H1 (cell line): Measurements from ENCODE around the gene DYDC1. TPM values are rescaled to one million over a fixed set of nuclear protein-coding genes. Genes with fewer than 3 reads are reported as not detected.

ENCODE experiments used
- CTCF ChIA-PET: fragments of 300-600 bp; sonication (Branson Sonifier 250); formaldehyde crosslinking; loops from one replicate; lab custom pipeline; 2021; ENCODE audit not compliant: partially characterized antibody; lab: Charles Lee
- POLR2A ChIA-PET: fragments of 300-600 bp; sonication (Branson Sonifier 250); formaldehyde crosslinking; loops from one replicate; lab custom pipeline; 2021; ENCODE audit warnings: inconsistent platforms; ENCODE audit not compliant: partially characterized antibody; lab: Charles Lee
- DNase-seq, 2 experiments: peaks; one replicate each; pipeline versions ENCODE4 v3.0.0 to v3.0.0-alpha.2; 2010 to 2022; ENCODE audit warnings: low spot score in 2 of 2, low read depth in 1 of 2, mixed read lengths in 1 of 2
- FAIRE-seq: peaks from 2 replicates; lab custom pipeline; 2011; peaks lifted over from hg19 to GRCh38; lab: Jason Lieb, UNC
- H2AFZ ChIP-seq: 2 replicates; pipeline ENCODE4 v1.8.1; 2012; ENCODE audit warnings: low read length, inconsistent platforms
- H2AK5ac ChIP-seq: 2 replicates; pipeline ENCODE4 v1.6.1; 2013; ENCODE audit warnings: low read depth, low read length
- H2BK120ac ChIP-seq: replicated peaks from 2 replicates; pipeline ENCODE3; 2013; ENCODE audit warnings: low read depth, low read length, inconsistent platforms
- H2BK12ac ChIP-seq: 2 replicates; pipeline ENCODE4 v1.6.1; 2013; ENCODE audit warnings: low read depth, low read length
- H2BK15ac ChIP-seq: 2 replicates; pipeline ENCODE4 v1.6.1; 2013; ENCODE audit warnings: low read length
- H2BK20ac ChIP-seq: 2 replicates; pipeline ENCODE4 v1.6.1; 2013; ENCODE audit warnings: low read length
- H2BK5ac ChIP-seq: 2 replicates; pipeline ENCODE4 v1.6.1; 2013; ENCODE audit warnings: low read depth, low read length
- H3K14ac ChIP-seq: 2 replicates; pipeline ENCODE4 v1.6.1; 2013; ENCODE audit warnings: inconsistent platforms; ENCODE audit not compliant: insufficient read length
- H3K18ac ChIP-seq: 2 replicates; pipeline ENCODE4 v1.6.1; 2013; ENCODE audit warnings: low read length; ENCODE audit errors: extremely low read depth
- H3K23ac ChIP-seq: 2 replicates; pipeline ENCODE4 v1.6.1; 2013; ENCODE audit warnings: inconsistent platforms; ENCODE audit not compliant: insufficient read length
- H3K23me2 ChIP-seq: 2 replicates; pipeline ENCODE4 v1.6.1; 2013; ENCODE audit warnings: low read depth, low read length
- H3K27ac ChIP-seq: 2 replicates; pipeline ENCODE4 v1.6.1; 2011; ENCODE audit warnings: low read depth, low read length, inconsistent platforms
- H3K27me3 ChIP-seq, 4 experiments: replicated peaks in 1 of 4; 1 replicate in 1 of 4; 2 replicates in 3 of 4; pipeline versions ENCODE4 v1.6.1 to v1.8.1; 2011 to 2013; ENCODE audit warnings: low read length in 3 of 4, mild to moderate bottlenecking in 3 of 4, inconsistent platforms in 2 of 4, mixed read lengths in 2 of 4, moderate library complexity in 1 of 4; ENCODE audit not compliant: control insufficient read depth in 3 of 4, insufficient read depth in 3 of 4; ENCODE audit errors: extremely low read depth in 1 of 4
- H3K36me3 ChIP-seq, 4 experiments: 2 replicates each; pipeline versions ENCODE4 v1.6.1 to v1.8.1; 2011 to 2013; ENCODE audit warnings: mild to moderate bottlenecking in 4 of 4, low read length in 3 of 4, moderate library complexity in 2 of 4, control low read depth in 1 of 4, inconsistent platforms in 1 of 4; ENCODE audit not compliant: insufficient read depth in 4 of 4, control insufficient read depth in 2 of 4
- H3K4ac ChIP-seq: replicated peaks from 2 replicates; pipeline ENCODE3; 2013; ENCODE audit warnings: low read length, low read depth, mixed read lengths, inconsistent platforms; ENCODE audit not compliant: insufficient read length
- H3K4me1 ChIP-seq, 4 experiments: replicated peaks in 1 of 4; 1 replicate in 1 of 4; 2 replicates in 3 of 4; pipeline versions ENCODE4 v1.6.1 to v1.8.1; 2011 to 2013; ENCODE audit warnings: low read length in 3 of 4, inconsistent platforms in 2 of 4, mixed read lengths in 1 of 4; ENCODE audit not compliant: insufficient read depth in 4 of 4, control insufficient read depth in 3 of 4
- H3K4me2 ChIP-seq, 2 experiments: 2 replicates each; pipeline versions ENCODE4 v1.6.1 to v1.8.1; 2011 to 2013; ENCODE audit warnings: low read depth in 2 of 2, low read length in 2 of 2, control low read depth in 1 of 2, inconsistent platforms in 1 of 2, mild to moderate bottlenecking in 1 of 2; ENCODE audit not compliant: insufficient read depth in 1 of 2
- H3K4me3 ChIP-seq, 4 experiments: fragments of 200-600, 300-600 bp in 1 of 4; sonication (generic), shearing (Covaris generic), sonication (Bioruptor Twin) in 1 of 4; 2 replicates each; pipeline versions ENCODE4 v1.5.1 to v1.8.1; 2011 to 2016; ENCODE audit warnings: low read length in 4 of 4, low read depth in 3 of 4, control low read depth in 2 of 4, inconsistent platforms in 2 of 4, mild to moderate bottlenecking in 2 of 4, mixed read lengths in 1 of 4, moderate library complexity in 1 of 4; ENCODE audit not compliant: insufficient read depth in 2 of 4; ENCODE audit errors: extremely low read depth in 1 of 4
- H3K56ac ChIP-seq: replicated peaks from 2 replicates; pipeline ENCODE3; 2013; ENCODE audit warnings: low read depth, mild to moderate bottlenecking, mixed read lengths, low read length, inconsistent platforms; ENCODE audit not compliant: insufficient read length
- H3K79me1 ChIP-seq: 2 replicates; pipeline ENCODE4 v1.6.1; 2013; ENCODE audit warnings: low read depth, low read length, control low read depth
- H3K79me2 ChIP-seq, 2 experiments: 2 replicates each; pipeline versions ENCODE4 v1.6.1 to v1.8.1; 2012 to 2013; ENCODE audit warnings: low read length in 2 of 2, mild to moderate bottlenecking in 2 of 2, inconsistent platforms in 1 of 2; ENCODE audit not compliant: insufficient read depth in 2 of 2, control insufficient read depth in 1 of 2
- H3K9ac ChIP-seq, 4 experiments: replicated peaks in 1 of 4; 1 replicate in 1 of 4; 2 replicates in 3 of 4; pipeline versions ENCODE4 v1.6.1 to v1.8.1; 2011 to 2013; ENCODE audit warnings: low read depth in 3 of 4, low read length in 3 of 4, control low read depth in 2 of 4, mild to moderate bottlenecking in 2 of 4, moderate library complexity in 2 of 4, inconsistent platforms in 1 of 4; ENCODE audit errors: extremely low read depth in 1 of 4
- H3K9me3 ChIP-seq, 2 experiments: 2 replicates each; pipeline versions ENCODE4 v1.6.1 to v1.8.1; 2012 to 2013; ENCODE audit warnings: mild to moderate bottlenecking in 2 of 2, moderate library complexity in 2 of 2, control low read depth in 1 of 2, inconsistent platforms in 1 of 2, low read depth in 1 of 2, low read length in 1 of 2, mixed read lengths in 1 of 2; ENCODE audit not compliant: insufficient read depth in 2 of 2
- H4K20me1 ChIP-seq, 2 experiments: replicated peaks in 1 of 2; 2 replicates each; pipeline versions ENCODE3 to v1.8.1; 2011 to 2013; ENCODE audit warnings: inconsistent platforms in 2 of 2, low read length in 2 of 2, mild to moderate bottlenecking in 1 of 2; ENCODE audit not compliant: insufficient read depth in 2 of 2, control insufficient read depth in 1 of 2
- H4K5ac ChIP-seq: 2 replicates; pipeline ENCODE4 v1.6.1; 2013; ENCODE audit warnings: low read length, low read depth, mixed read lengths, inconsistent platforms; ENCODE audit not compliant: insufficient read length
- H4K8ac ChIP-seq: 2 replicates; pipeline ENCODE4 v1.8.0; 2013; ENCODE audit warnings: mild to moderate bottlenecking, moderate library complexity, low read length, inconsistent platforms; ENCODE audit not compliant: insufficient read depth; ENCODE audit errors: extremely low read depth
- H4K91ac ChIP-seq: replicated peaks from 2 replicates; pipeline ENCODE3; 2013; ENCODE audit warnings: low read length, mixed read lengths, inconsistent platforms; ENCODE audit not compliant: insufficient read length
- BRCA1 ChIP-seq: IDR thresholded peaks from 2 replicates; pipeline ENCODE4 v1.6.1; 2012; ENCODE audit warnings: low read depth, low read length, improper control_type of control experiment
- CEBPB ChIP-seq: IDR thresholded peaks from 2 replicates; pipeline ENCODE4 v1.6.1; 2012; ENCODE audit warnings: low read depth, low read length
- EGR1 ChIP-seq: IDR thresholded peaks from 2 replicates; pipeline ENCODE4 v1.6.1; 2011; ENCODE audit warnings: low read depth, low read length, borderline replicate concordance
- FOSL1 ChIP-seq: IDR thresholded peaks from 2 replicates; pipeline ENCODE4 v1.6.1; 2011; ENCODE audit warnings: mild to moderate bottlenecking, low read depth, low read length, moderate library complexity; ENCODE audit not compliant: insufficient read depth
- GABPA ChIP-seq: IDR thresholded peaks from 2 replicates; pipeline ENCODE4 v1.6.1; 2011; ENCODE audit warnings: mild to moderate bottlenecking, low read length, moderate library complexity, borderline replicate concordance; ENCODE audit not compliant: insufficient read depth
- JUN ChIP-seq: IDR thresholded peaks from 2 replicates; pipeline ENCODE4 v1.6.1; 2011; ENCODE audit warnings: low read depth, mild to moderate bottlenecking, improper control_type of control experiment, low read length
- KDM5A ChIP-seq: fragments of 200-600 bp; IDR thresholded peaks from 2 replicates; pipeline ENCODE4 v1.7.1; 2012; ENCODE audit warnings: mild to moderate bottlenecking, low read length, inconsistent platforms, mixed read lengths
- MAX ChIP-seq: IDR thresholded peaks from 2 replicates; pipeline ENCODE4 v1.6.1; 2012; ENCODE audit warnings: inconsistent platforms
- NRF1 ChIP-seq: IDR thresholded peaks from 2 replicates; pipeline ENCODE4 v1.6.1; 2011; ENCODE audit warnings: mild to moderate bottlenecking, low read depth, low read length, improper control_type of control experiment
- POLR2A ChIP-seq, 2 experiments: IDR thresholded peaks; 1 replicate in 1 of 2; 2 replicates in 1 of 2; pipeline ENCODE4 v1.6.1; 2011; ENCODE audit warnings: low read depth in 2 of 2, low read length in 2 of 2, mild to moderate bottlenecking in 2 of 2; ENCODE audit errors: control extremely low read depth in 1 of 2
- POU5F1 ChIP-seq: IDR thresholded peaks from 2 replicates; pipeline ENCODE4 v1.6.1; 2011; ENCODE audit warnings: low read depth, mild to moderate bottlenecking, low read length, moderate library complexity
- TCF12 ChIP-seq: IDR thresholded peaks from 2 replicates; pipeline ENCODE4 v1.6.1; 2011; ENCODE audit warnings: low read depth, mild to moderate bottlenecking, low read length
- WGBS, 2 experiments: shearing (Covaris generic) in 1 of 2; methylation state at CpG; one replicate each; pipeline versions ENCODE4 v1.1.6 to v1.1.7; 2013 to 2015; ENCODE audit warnings: low lambda C conversion rate in 2 of 2, mixed read lengths in 2 of 2, inconsistent platforms in 1 of 2, low coverage in 1 of 2, missing lambda C conversion rate in 1 of 2; ENCODE audit not compliant: insufficient replicate concordance in 2 of 2, insufficient coverage in 1 of 2, insufficient read length in 1 of 2; ENCODE audit errors: extremely low coverage in 1 of 2, missing lambda C conversion rate in 1 of 2; 5-methylcytosine and 5-hydroxymethylcytosine counted together
- polyA plus RNA-seq, 7 experiments: library from polyadenylated mRNA; depleted of rRNA in 3 of 7; stranded (reverse) in 5 of 7; unstranded in 2 of 7; fragments of >200 nt in 5 of 7; fragments of 200-250 nt in 2 of 7; gene quantifications; 1 replicate in 5 of 7; 2 replicates in 1 of 7; 4 replicates in 1 of 7; pipeline versions ENCODE4 v1.2.1 to v1.2.3, GENCODE V29; 2011 to 2013; ENCODE audit warnings: missing spikeins in 2 of 7, mixed read lengths in 2 of 7
- total RNA-seq: library from RNA; stranded (reverse); fragmentation: NEBNext Ultra II Directional; extraction: Animal tissue kit (Norgen Biotek cat#: 25700); gene quantifications from 2 replicates; pipeline ENCODE4 v1.2.1, GENCODE V29; 2021

Gene DYDC1
- total and polyA plus RNA-seq, 2 of the 8 experiments (the other 6 are each of a cell fraction or from before 2014, with no cell fraction given): not detected

GRCh38 chr10:80356989-80357850, 665 bp upstream of the DYDC1 start:
- Histone ChIP-seq H2AK5ac (no peak overlapping the region), H3K79me1 (no peaks in the 10 kb centered on the region), H2BK15ac (peak overlapping the region; percentile 97; the same call in 1 of the 2 replicates), H3K18ac (peak overlapping the region; percentile 83), H3K4me3 (peak overlapping the region; percentile 40 to 61 (median 48)), H3K56ac (no peak overlapping the region), H3K14ac (no peak overlapping the region), H3K9me3 (no peaks in the 10 kb centered on the region; a peak in 1 of 4 replicates), H3K4me1 (peaks cover 0 to 11% (median 3%) of the 10 kb centered on the region in 4 experiments; a peak in 6 of 7 replicates), H3K9ac (peak overlapping the region in 3 of 4 experiments; percentile 54 to 71 (median 55); a peak in 6 of 7 replicates), H3K27ac (0 out of 2 replicates have a peak overlapping the region, but pooled peaks have one; percentile 7), H3K23me2 (peaks cover 9% of the 10 kb centered on the region; the same call in 1 of the 2 replicates), H2BK12ac (peak overlapping the region; percentile 50; the same call in 1 of the 2 replicates), H4K91ac (peak overlapping the region; percentile 49), H2BK5ac (peak overlapping the region; percentile 44; the same call in 1 of the 2 replicates), H4K8ac (peak overlapping the region; percentile 69; the same call in 1 of the 2 replicates), H3K36me3 (no peaks in the 10 kb centered on the region), H3K79me2 (no peaks in the 10 kb centered on the region), H2AFZ (peak overlapping the region; percentile 94), H3K4me2 (peak overlapping the region; percentile 76 to 87), H3K4ac (no peak overlapping the region), H4K5ac (no peak overlapping the region), H4K20me1 (no peaks in the 10 kb centered on the region), H3K27me3 (peaks cover 0 to 4% (median 0%) of the 10 kb centered on the region in 4 experiments; a peak in 2 of 7 replicates), H3K23ac (no peak overlapping the region), H2BK20ac (no peak overlapping the region), H2BK120ac (no peak overlapping the region)
- CTCF ChIA-PET: interaction anchor here (0.5 to 2.1 kb wide), 5 partner anchors 67 to 799 kb away, joined by 3 to 5 read pairs (median 3); partner anchors contain the start of gene MAT1A
- DNase-seq: peak; percentile 31 to 81
- POLR2A ChIA-PET: interaction anchor here (0.8 to 1.3 kb wide), 6 partner anchors 8 to 108 kb away, joined by 3 to 4 read pairs (median 3); partner anchors contain the start of gene PRXL2A
- 39% methylated on average over 10 of the region's 50 CpGs; no CpG with 5 or more reads in 1 of the 2 experiments for WGBS, 2 experiments
- FAIRE-seq: peak; percentile 45
- TF ChIP-seq MAX (peak; percentile 81), POLR2A (IDR thresholded peaks at IDR 0.05; ENCODE audit: control extremely low read depth in 1 of 2, low read depth in 2 of 2, low read length in 2 of 2) (peak; percentile 31 to 86), NRF1 (no peak), EGR1 (no peak; the same call in 1 of the 2 replicates), JUN (no peak), GABPA (no peak), FOSL1 (no peak), TCF12 (no peak), CEBPB (no peak), KDM5A (no peak), BRCA1 (no peak), POU5F1 (no peak)
